Erythroblast (primary cell): ENCODE measurements around the gene MTHFD1.
A peak's percentile ranks its signal among the peaks of the same experiment; 100 is the strongest.
"Not testable (repeated sequence)": the region's sequence is repeated elsewhere in the genome, so short reads cannot be mapped to it uniquely, and the experiment has no call there.

ENCODE experiments used
- DNase-seq, 2 experiments: peaks; one replicate each; lab custom pipeline; 2025; lab: John Stamatoyannopoulos, UW
- GATA1 ChIP-seq: IDR thresholded peaks from 2 replicates; pipeline ENCODE4 v1.6.1; 2011; ENCODE audit warnings: low read depth, mild to moderate bottlenecking, control low read depth, low read length, moderate library complexity
- POLR2A ChIP-seq: IDR thresholded peaks from 2 replicates; pipeline ENCODE4 v1.6.1; 2011; ENCODE audit warnings: mild to moderate bottlenecking, low read length

MTHFD1 gene

DNA sequence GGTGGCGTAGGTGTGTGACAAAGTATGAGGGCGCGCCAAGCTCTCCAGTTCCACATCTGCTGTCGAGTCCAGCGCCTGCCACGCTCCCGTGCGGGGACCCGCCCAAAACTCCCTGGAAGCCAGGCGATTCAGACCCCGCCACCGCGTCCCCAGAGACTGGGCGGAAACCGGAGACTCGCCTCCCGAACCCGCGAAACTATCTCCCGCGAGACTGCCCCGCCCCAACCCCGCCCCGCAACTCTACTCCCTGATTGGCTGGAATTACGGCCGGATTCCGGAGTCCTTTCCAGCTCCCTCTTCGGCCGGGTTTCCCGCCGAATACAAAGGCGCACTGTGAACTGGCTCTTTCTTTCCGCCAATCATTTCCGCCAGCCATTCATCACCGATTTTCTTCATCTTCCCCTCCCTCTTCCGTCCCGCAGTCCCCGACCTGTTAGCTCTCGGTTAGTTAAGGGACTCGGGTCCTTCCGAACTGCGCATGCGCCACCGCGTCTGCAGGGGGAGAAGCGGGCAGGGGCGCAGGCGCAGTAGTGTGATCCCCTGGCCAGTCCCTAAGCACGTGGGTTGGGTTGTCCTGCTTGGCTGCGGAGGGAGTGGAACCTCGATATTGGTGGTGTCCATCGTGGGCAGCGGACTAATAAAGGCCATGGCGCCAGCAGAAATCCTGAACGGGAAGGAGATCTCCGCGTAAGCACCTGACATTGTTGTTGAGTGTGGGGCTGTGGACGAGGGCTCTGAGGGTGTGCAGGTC is at the start of gene MTHFD1:
MTHFD1 (plus strand) TSS at position 572 of the 751 bp plus-strand sequence; CDS start at position 647, 75 bp downstream.
- peak; percentile 82 for TF ChIP-seq POLR2A
- no peak for TF ChIP-seq GATA1
- peak; percentile 99 for DNase-seq

DNA sequence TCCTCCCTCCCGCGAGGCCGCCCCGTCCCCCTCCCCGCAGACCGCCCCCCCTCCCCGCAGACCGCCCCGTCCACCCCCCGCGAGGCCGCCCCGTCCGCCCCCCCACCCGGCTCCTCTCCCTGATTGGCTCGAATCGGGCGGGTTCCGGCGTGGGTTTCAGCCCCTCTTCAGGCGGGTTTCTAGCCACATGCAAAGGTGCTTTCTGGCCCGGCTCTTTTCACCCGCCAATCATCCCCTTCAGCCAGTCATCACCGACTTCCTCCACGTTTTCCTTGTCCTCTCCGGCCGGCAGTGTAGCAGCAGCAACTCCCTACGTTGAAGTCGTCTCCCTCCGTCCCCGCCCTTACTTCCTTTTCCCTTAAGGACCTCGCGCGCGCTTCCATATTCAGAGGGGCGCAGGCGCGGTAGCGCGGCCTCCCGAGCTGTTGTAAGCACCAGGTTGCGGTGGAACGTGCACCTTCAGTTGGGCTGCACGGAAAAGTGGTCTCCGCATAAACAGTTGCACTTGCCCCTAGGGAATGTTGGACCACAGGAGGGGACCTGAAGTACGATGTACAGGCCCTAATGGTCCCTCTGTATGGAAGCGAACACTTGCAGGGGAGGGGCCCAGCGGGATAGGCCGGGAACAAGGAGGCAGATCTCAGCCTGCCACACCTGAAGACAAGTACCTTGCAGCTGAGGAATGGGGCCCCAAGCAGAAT is 49.4 kb upstream of the MTHFD1 start:
- DNase-seq: peak; percentile 80 to 87
- TF ChIP-seq GATA1 (no peak), POLR2A (peak; percentile 73)

DNA sequence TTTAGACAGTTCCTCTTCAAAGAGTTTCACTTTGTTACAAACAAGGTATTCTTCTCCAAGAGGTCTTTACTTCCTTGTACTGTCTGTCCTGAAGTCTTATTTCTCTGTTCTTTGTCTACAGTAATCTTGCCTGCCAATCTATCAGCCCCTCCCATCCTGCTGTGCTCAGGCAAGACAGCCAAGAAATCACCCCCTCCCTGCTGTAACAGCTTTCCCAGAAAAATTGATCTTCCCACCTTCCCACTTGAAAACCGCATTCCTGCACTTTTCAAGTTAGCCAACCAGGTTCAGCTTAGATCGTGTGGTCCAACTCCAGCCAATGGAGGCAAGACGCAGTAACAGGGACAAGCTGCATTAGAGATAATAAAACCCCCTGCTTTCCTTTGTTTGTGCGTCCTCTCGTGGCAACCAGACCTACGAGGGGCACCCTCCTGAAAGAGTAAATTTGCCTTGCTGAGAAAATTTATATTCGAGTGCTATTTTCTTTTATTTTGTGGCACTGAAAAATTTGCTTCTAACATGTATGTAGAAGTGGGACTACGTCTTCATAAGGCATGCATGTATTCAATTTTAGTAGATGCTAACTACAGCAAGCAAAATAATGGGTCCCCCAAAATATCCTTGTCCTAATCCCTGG is 47.5 kb upstream of the MTHFD1 start:
- DNase-seq: peak in 1 of 2 experiments; percentile 44

DNA sequence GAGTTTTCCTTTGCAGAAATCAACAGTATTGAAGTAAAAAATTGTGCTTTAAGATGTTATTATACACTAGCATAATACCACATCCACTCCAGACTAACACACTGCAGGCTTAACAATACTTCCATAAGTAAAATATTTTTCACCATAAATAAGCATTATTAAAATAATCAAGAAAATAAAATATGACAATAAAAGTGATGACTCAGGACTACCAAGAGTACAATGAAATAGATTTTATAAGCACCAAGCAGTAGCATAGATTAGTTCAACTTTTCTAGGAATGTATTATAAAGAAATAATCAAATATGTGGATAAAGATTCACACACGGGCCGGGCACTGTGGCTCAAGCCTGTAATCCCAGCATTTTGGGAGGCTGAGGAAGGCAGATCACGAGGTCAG is 40.4 kb upstream of the MTHFD1 start:
- no peak for TF ChIP-seq GATA1
- TF ChIP-seq POLR2A: no peak
- no peak for DNase-seq

More for the DNA sequence above, 47.5 kb upstream of the MTHFD1 start:
- TF ChIP-seq POLR2A (no peak), GATA1 (no peak)

DNA sequence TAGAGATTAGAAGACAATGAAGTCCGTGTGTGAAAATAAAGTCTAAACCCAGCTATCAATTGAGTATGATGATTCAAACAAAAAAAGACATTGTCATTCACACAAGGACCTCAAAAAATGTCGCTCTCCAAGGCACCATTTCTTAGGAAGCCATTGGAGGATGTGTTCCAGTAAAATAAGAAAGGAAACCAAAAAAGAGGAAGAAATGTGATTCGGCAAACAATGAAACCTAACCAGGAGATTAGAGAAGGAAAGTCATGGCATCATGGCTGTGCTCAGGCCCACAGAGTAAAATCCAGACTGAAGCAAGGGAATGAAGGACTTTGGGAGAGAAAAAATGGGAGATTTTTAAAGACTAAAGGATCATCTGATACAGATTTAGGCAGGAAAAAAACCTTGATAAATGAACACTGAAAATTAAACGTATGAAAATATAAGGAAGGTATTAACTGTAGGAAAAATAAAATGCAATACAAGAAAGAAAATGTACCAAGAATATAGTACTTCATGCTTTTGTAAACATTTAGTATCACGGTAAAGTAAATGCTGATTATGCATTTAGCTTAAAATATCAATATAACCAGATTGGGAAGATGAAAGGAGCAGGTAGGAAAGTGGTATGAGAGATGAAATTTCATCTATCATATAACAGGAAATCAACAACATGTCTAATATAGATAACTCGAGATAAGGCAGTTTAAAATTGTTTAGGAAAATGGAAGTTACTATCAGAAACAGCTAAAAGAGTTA is 38.2 kb upstream of the MTHFD1 start:
- no peak for DNase-seq
- TF ChIP-seq POLR2A: no peak
- no peak for TF ChIP-seq GATA1

DNA sequence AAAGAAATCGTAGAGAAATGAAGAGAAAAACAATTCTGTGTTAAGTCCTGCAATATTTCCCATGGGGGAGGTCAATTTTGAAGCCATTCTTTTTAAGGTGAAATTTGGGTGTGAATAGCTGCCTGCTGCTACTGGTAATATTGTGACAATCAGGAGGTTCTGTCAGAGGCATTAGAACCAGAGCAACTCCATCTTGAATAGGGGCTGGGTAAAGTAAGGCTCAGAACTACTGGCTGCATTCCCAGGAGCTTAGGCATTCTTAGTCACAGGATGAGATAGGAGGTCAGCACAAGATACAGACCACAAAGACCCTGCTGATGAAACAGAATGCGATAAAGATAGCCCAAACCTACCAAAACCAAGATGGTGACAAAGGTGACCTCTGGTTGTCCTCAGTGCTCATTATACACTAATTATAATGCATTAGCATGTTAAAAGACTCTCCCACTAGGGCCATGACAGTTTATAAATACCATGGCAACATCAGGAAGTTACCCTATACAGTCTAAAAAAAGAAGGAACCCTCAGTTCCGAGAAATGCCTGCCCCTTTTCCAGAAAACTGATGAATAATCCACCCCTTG is 24.8 kb upstream of the MTHFD1 start:
- peak in 1 of 2 experiments; percentile 41 for DNase-seq
- TF ChIP-seq GATA1: no peak
- TF ChIP-seq POLR2A: no peak

DNA sequence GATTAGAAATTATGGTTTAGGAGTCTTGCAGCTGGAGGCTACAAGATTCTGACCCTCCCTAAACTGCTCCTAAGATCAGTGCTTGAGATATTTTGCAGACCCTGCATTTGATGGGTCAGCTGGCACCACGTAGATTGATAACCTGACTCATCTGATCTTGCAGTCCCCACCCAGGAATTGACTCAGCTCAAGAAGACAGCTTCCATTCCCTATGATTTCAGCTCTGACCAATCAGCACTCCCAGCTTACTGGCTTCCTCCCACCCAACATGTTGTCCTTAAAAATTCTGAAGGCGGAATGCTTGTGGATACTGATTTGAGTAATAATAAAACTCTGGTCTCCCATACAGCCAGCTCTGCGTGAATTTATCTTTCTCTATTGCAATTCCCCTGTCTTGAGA is 23.2 kb upstream of the MTHFD1 start:
- TF ChIP-seq POLR2A (no peak), GATA1 (no peak)
- DNase-seq: peak; percentile 44 to 52

DNA sequence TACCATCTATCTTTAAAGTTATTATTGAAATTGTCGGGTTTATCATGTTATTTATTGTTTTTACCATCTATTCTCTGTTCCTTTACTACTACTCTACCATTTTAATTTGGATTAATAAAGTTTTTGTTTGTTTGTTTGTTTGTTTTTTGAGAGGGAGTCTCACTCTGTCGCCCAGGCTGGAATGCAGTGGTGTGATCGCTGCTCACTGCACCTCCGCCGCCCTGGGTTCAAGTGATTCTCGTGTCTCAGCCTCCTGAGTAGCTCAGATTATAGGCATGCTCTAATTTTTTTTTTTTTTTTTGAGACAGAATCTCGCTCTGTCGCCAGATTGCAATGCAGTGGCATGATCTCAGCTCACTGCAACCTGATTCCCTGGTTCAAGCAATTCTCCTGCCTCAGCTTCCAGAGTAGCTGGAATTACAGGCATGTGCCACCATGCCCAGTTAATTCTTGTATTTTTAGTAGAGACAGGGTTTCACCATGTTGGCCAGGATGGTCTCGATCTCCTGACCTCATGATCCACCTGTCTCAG is 22.7 kb upstream of the MTHFD1 start:
- not testable (repeated sequence) for DNase-seq

DNA sequence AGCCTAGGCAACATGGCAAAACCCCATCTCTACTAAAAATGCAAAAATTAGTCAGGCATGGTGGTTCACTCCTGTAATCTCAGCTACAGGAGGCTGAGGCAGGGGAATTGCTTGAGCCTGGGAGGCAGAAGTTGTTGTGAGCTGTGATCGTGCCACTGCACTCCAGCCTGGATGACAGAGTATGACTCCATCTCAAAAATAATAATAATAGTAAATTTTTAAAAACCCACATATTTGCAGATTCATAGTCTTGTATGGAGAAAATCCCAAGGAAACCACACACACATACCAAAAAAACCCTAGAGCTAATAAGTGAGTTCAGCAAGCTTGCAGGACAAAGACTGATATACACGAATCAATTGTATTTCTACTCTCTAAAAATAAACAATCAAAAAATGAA is 19.0 kb upstream of the MTHFD1 start:
- no peak for TF ChIP-seq GATA1
- no peak for TF ChIP-seq POLR2A

DNA sequence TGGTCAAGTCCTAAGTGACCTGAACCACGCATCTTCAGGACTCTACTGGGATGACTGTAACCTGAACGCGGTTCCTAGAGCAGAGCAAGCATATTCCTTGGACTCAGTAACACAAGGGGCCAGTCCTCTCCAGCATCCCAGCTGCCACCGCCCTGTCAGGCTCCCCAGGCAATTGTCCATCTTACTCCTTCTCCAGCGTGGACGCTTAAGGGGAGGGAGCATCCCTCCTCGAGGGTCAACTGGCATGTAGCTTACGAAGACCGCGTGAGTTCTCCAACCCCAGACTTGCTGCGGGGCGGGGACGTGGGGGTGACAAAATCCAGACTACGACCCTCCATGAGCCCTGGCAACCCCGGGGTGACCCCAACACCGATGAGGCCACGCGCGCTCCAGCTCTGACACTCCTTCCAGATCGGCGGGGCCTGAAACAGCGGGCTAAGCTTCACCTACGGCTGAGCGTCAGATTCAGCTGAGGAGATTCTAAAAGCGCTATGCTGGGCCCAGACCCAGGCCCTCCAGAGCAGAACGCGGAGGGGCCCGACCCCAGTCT is 846 bp upstream of the MTHFD1 start:
- DNase-seq: peak; percentile 72 to 77
- TF ChIP-seq POLR2A: no peak
- TF ChIP-seq GATA1: no peak

More for the DNA sequence above, 19.0 kb upstream of the MTHFD1 start:
- no peak for DNase-seq

DNA sequence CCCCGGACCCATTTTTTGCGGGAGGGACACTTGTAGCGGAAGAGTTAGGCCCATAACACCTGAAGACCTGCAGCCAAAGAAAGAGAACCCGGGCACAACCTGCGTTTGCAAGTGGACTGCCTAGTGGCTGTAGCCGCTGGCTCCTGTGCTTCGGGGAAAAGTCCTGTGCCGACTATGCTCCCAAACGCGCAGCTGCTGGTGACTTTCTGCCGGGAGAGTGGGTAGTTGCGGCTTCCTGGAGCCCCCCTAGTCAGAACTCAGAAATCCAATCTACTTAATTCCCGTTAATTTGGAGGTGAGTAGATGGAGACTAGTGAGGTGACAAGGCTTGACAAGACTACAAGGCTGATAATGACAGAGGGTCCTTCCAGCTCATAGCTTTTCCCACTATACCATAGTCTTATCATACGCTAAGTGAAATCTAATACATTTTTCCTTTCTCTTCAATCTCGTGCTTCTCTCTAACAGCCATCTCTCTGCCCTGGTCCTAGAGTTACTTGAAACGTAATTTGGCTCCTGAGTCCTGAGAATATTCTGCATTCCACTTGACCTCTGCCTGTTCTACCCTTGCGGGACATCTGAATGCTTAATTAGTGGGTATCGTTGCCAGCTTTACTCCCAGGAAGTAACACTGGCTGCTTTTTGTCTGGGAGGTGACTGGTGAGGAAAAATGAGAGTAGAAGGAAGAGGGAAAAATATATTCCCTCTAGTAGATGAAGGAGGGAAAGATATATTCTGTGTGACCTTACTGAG is 556 bp downstream of the MTHFD1 start:
- TF ChIP-seq POLR2A (no peak), GATA1 (no peak)
- no peak for DNase-seq

DNA sequence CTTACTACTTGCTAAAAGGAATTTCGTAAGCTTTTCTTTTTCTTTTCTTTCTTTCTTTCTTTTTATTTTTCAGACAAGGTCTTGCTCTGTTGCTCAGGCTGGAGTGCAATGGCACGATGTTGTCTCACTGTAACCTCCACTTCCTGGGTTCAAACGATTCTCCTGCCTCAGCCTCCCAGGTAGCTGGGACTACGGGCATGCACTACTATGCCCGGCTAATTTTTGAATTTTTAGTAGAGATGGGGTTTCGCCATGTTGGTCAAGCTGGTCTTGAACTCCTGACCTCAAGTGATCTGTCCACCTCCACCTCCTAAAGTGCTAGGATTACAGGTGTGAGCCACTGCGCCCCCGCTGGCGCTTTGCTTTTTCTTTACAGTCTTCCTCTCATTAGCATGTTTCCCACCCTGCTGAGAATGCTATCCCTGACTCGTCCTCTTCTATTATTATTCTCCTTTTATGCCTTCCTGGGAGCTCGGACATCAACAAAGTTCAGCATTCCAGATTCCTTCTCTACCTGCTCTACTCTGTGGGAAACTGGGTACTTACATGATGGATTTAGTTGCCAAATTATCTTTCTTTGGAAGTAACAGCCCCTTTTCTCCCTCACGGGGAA is 3.1 kb downstream of the MTHFD1 start:
- TF ChIP-seq GATA1 (no peak), POLR2A (no peak)

More for the DNA sequence above, 3.1 kb downstream of the MTHFD1 start:
- DNase-seq: no peak
